HepG2 (cell line): ENCODE data around the gene HELZ2. TPM values are rescaled to one million over a fixed set of nuclear protein-coding genes. Genes with fewer than 3 reads are reported as not detected.
A peak's percentile ranks its signal among the peaks of the same experiment; 100 is the strongest.

Experiments used
- AGO2 ChIP-seq: fragments of 200-400 bp; formaldehyde crosslinking; optimal IDR thresholded peaks from 2 replicates; pipeline ENCODE3; 2017; ENCODE audit warnings: mild to moderate bottlenecking, low read depth, low read length, moderate library complexity
- CC2D1A ChIP-seq: sonication (generic); formaldehyde crosslinking; IDR thresholded peaks from 2 replicates; pipeline ENCODE4 v1.8.1; 2023; ENCODE audit warnings: mild to moderate bottlenecking, missing genetic modification reagents
- ERF ChIP-seq: IDR thresholded peaks from 2 replicates; pipeline ENCODE4 v1.6.1; 2018; ENCODE audit warnings: missing biosample characterization, missing genetic modification reagents
- FOXA3 ChIP-seq: IDR thresholded peaks from 2 replicates; pipeline ENCODE4 v1.6.1; 2016; ENCODE audit warnings: missing genetic modification reagents, missing compliant biosample characterization
- FOXO1 ChIP-seq: sonication (generic); formaldehyde crosslinking; IDR thresholded peaks from 2 replicates; pipeline ENCODE4 v1.4.0; 2020; ENCODE audit warnings: missing genetic modification reagents
- KDM2A ChIP-seq: sonication (generic); formaldehyde crosslinking; IDR thresholded peaks from 2 replicates; pipeline ENCODE4 v1.4.0; 2020; ENCODE audit warnings: low read depth, missing genetic modification reagents, borderline replicate concordance
- LCORL ChIP-seq, 2 experiments: fragments of 450-650 bp in 1 of 2; sonication (generic) in 1 of 2; formaldehyde crosslinking in 1 of 2; IDR thresholded peaks; 2 replicates each; pipeline versions ENCODE4 v1.5.0 to v1.6.1; 2017 to 2020; ENCODE audit warnings: antibody characterized with exemption in 1 of 2, missing genetic modification reagents in 1 of 2
- MAZ ChIP-seq, 2 experiments: sonication (generic) in 1 of 2; formaldehyde crosslinking in 1 of 2; IDR thresholded peaks; 2 replicates each; pipeline versions ENCODE4 v1.5.0 to v1.6.1; 2012 to 2020; ENCODE audit warnings: low read depth in 2 of 2, mild to moderate bottlenecking in 2 of 2, borderline replicate concordance in 1 of 2, improper control_type of control experiment in 1 of 2, low read length in 1 of 2, missing genetic modification reagents in 1 of 2, moderate library complexity in 1 of 2
- NONO ChIP-seq, 2 experiments: fragments of 450-650 bp in 1 of 2; sonication (generic) in 1 of 2; formaldehyde crosslinking in 1 of 2; IDR thresholded peaks in 1 of 2; conservative IDR thresholded peaks in 1 of 2; 2 replicates each; pipeline versions ENCODE4 v1.6.1 to v1.8.0; 2017 to 2022; ENCODE audit warnings: mild to moderate bottlenecking in 1 of 2, missing genetic modification reagents in 1 of 2, moderate library complexity in 1 of 2
- SRSF1 ChIP-seq: fragments of 200-400 bp; formaldehyde crosslinking; optimal IDR thresholded peaks from 2 replicates; pipeline ENCODE3; 2017; ENCODE audit warnings: mild to moderate bottlenecking, low read depth, low read length, moderate library complexity
- STAT5B ChIP-seq: sonication (generic); formaldehyde crosslinking; IDR thresholded peaks from 2 replicates; pipeline ENCODE4 v1.4.0; 2020; ENCODE audit warnings: missing genetic modification reagents
- THAP9 ChIP-seq: sonication (generic); formaldehyde crosslinking; IDR thresholded peaks from 2 replicates; pipeline ENCODE4; 2020; ENCODE audit warnings: missing genetic modification reagents, mild to moderate bottlenecking, borderline replicate concordance
- U2AF2 ChIP-seq: fragments of 200-400 bp; formaldehyde crosslinking; IDR thresholded peaks from 2 replicates; pipeline ENCODE4 v1.6.1; 2017; ENCODE audit warnings: low read depth, mild to moderate bottlenecking, low read length
- ZBTB38 ChIP-seq: sonication (generic); formaldehyde crosslinking; IDR thresholded peaks from 2 replicates; pipeline ENCODE4 v1.5.1; 2020; ENCODE audit warnings: mild to moderate bottlenecking, missing genetic modification reagents
- ZC3H4 ChIP-seq: sonication (generic); formaldehyde crosslinking; IDR thresholded peaks from 2 replicates; pipeline ENCODE4 v1.4.0; 2020; ENCODE audit warnings: missing genetic modification reagents, borderline replicate concordance
- ZNF34 ChIP-seq: sonication (generic); formaldehyde crosslinking; IDR thresholded peaks from 2 replicates; pipeline ENCODE4 v1.4.0; 2020; ENCODE audit warnings: mild to moderate bottlenecking, missing genetic modification reagents, borderline replicate concordance
- ZNF44 ChIP-seq: sonication (generic); formaldehyde crosslinking; IDR thresholded peaks from 2 replicates; pipeline ENCODE4 v1.5.1; 2020; ENCODE audit warnings: mild to moderate bottlenecking, missing genetic modification reagents
- ZNF607 ChIP-seq: sonication (generic); formaldehyde crosslinking; IDR thresholded peaks from 2 replicates; pipeline ENCODE4 v1.5.1; 2020; ENCODE audit warnings: missing genetic modification reagents, mild to moderate bottlenecking, borderline replicate concordance
- polyA plus RNA-seq, 8 experiments: library from polyadenylated mRNA; depleted of rRNA in 3 of 8; stranded (reverse) in 7 of 8; unstranded in 1 of 8; fragments of >200 nt; fragmentation: Illumina TruSeq in 4 of 8; extraction: Trizol in 4 of 8; gene quantifications; 2 replicates each; pipeline versions ENCODE4 v1.2.1 to v1.2.3, GENCODE V29; 2011 to 2016; ENCODE audit warnings: low read depth in 4 of 8, missing spikeins in 1 of 8, mixed read lengths in 1 of 8; ENCODE audit not compliant: insufficient read depth in 1 of 8
- total RNA-seq, 5 experiments: library from RNA; depleted of rRNA; stranded (reverse); fragments of >200 nt; fragmentation: Illumina TruSeq; extraction: Trizol; gene quantifications; 2 replicates each; pipeline ENCODE4 v1.2.3, GENCODE V29; 2016; ENCODE audit warnings: low read depth in 1 of 5
- TF ChIP-seq, protein P1 (sequence below): sonication (generic); formaldehyde crosslinking; IDR thresholded peaks from 2 replicates; pipeline ENCODE4 v1.4.0; 2020; ENCODE audit warnings: missing genetic modification reagents
- TF ChIP-seq, protein P2 (sequence below): sonication (generic); formaldehyde crosslinking; IDR thresholded peaks from 2 replicates; pipeline ENCODE4 v1.4.0; 2020; ENCODE audit warnings: missing genetic modification reagents
- TF ChIP-seq, protein P3 (sequence below): sonication (generic); formaldehyde crosslinking; IDR thresholded peaks from 2 replicates; pipeline ENCODE4 v1.8.1; 2023; ENCODE audit warnings: mild to moderate bottlenecking, moderate library complexity, missing genetic modification reagents

The HELZ2 gene
- total and polyA plus RNA-seq, 2 of the 13 experiments (the other 11 are each of a cell fraction or from before 2014, with no cell fraction given): 9.6 to 10.1 TPM

DNA sequence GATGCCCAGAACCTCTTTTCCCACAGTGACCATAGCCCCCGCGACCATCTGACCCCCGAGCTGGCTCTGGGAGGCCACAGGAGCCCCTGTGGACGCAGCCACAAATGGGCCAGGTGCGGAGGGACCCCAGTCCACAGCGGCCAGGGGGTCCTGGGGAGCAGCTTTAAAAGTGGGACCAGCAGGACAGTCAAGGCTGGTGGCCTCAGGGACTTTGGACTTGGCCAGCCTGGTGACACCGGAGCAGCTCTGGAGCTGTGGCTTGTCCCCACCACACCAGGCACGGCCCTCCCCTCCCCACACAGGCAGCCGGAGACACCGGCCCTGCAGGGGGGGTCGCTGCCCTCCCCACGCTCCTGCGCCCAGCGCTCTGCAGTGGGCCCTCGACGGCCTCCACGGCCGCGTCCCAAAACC is 16.6 kb downstream of the HELZ2 start (continued):
- TF ChIP-seq, protein P1, sequence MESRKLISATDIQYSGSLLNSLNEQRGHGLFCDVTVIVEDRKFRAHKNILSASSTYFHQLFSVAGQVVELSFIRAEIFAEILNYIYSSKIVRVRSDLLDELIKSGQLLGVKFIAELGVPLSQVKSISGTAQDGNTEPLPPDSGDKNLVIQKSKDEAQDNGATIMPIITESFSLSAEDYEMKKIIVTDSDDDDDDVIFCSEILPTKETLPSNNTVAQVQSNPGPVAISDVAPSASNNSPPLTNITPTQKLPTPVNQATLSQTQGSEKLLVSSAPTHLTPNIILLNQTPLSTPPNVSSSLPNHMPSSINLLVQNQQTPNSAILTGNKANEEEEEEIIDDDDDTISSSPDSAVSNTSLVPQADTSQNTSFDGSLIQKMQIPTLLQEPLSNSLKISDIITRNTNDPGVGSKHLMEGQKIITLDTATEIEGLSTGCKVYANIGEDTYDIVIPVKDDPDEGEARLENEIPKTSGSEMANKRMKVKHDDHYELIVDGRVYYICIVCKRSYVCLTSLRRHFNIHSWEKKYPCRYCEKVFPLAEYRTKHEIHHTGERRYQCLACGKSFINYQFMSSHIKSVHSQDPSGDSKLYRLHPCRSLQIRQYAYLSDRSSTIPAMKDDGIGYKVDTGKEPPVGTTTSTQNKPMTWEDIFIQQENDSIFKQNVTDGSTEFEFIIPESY (CRISPR knock-in tag): peak; percentile 71; the same call in 1 of the 2 replicates
- TF ChIP-seq ZC3H4 (CRISPR knock-in tag) (no peak), U2AF2 (no peak), ZNF34 (CRISPR knock-in tag) (0 out of 2 replicates have a peak, but pooled peaks have one; percentile 42), THAP9 (peak; percentile 36; the same call in 1 of the 2 replicates), ERF (CRISPR knock-in tag) (no peak), LCORL (IDR thresholded peaks at IDR 0.05) (no peak), LCORL (CRISPR knock-in tag; IDR thresholded peaks at IDR 0.05) (peak; percentile 70; the same call in 1 of the 2 replicates), FOXO1 (CRISPR knock-in tag) (0 out of 2 replicates have a peak, but pooled peaks have one; percentile 20), STAT5B (no peak), NONO (IDR thresholded peaks at IDR 0.05) (no peak), NONO (CRISPR knock-in tag; conservative IDR thresholded peaks at IDR 0.05) (0 out of 2 replicates have a peak, but pooled peaks have one; percentile 38), ZNF44 (CRISPR knock-in tag) (no peak), MAZ (IDR thresholded peaks at IDR 0.05; ENCODE audit: borderline replicate concordance, low read depth, low read length) (no peak), MAZ (CRISPR knock-in tag; IDR thresholded peaks at IDR 0.05; ENCODE audit: low read depth) (peak; percentile 2; the same call in 1 of the 2 replicates), KDM2A (CRISPR knock-in tag) (no peak; the same call in 1 of the 2 replicates), AGO2 (peak; percentile 36), ZBTB38 (peak; percentile 33; the same call in 1 of the 2 replicates), FOXA3 (CRISPR knock-in tag) (0 out of 2 replicates have a peak, but pooled peaks have one; percentile 7), ZNF607 (0 out of 2 replicates have a peak, but pooled peaks have one; percentile 43), SRSF1 (peak; percentile 63), CC2D1A (CRISPR knock-in tag) (no peak)
- TF ChIP-seq, protein P2, sequence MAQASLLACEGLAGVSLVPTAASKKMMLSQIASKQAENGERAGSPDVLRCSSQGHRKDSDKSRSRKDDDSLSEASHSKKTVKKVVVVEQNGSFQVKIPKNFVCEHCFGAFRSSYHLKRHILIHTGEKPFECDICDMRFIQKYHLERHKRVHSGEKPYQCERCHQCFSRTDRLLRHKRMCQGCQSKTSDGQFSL (CRISPR knock-in tag): peak; percentile 34; the same call in 1 of the 2 replicates
- TF ChIP-seq, protein P3, sequence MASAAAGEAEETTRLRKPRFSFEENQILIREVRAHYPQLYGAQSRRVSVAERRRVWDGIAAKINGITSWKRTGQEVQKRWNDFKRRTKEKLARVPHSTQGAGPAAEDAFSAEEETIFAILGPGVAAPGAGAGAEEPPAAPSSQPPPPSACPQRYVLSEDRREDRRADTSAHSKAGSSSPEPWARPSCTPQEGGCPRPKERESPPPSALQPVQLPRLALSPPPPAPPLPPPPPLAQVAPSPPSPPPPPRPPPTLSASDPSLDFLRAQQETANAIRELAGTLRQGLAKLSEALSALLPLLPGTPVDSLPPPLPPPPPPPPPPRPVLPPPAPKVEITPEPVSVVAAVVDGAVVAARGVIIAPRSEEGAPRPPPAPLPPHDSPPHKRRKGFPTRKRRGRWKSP (CRISPR knock-in tag): 0 out of 2 replicates have a peak, but pooled peaks have one; percentile 23
